ENCODE data around the gene CDH23.

Gene CDH23

DNA sequence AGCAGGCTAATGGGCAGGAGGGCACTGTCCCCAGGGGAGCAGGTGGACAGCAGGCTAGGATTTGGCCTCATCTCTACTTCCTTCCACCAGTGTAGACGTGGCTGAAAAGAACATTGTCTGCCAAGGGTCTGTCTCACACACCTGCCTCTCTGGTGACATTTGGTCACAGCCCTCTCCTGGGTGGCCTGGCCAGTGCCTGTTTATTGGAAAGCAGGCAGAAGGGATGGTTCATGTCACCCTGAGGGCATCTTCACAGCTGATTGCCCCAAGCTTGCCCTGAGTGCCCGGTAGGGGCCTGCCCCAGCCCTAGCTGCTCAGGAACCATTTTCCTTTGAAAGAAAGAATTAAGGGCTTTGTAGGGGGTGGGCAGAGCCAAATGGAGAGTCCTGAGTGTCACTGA, 184.2 kb downstream of the CDH23 start:
- TF ChIP-seq ESRRG (CRISPR knock-in tag; IDR thresholded peaks at IDR 0.05) (no peak), ZNF8 (CRISPR knock-in tag; IDR thresholded peaks at IDR 0.05) (no peak), ZNF70 (CRISPR knock-in tag; IDR thresholded peaks at IDR 0.05) (no peak), RARB (CRISPR knock-in tag; IDR thresholded peaks at IDR 0.05) (no peak), ZFP3 (CRISPR knock-in tag; IDR thresholded peaks at IDR 0.05) (no peak), ISL1 (CRISPR knock-in tag; IDR thresholded peaks at IDR 0.05) (no peak), OSR1 (CRISPR knock-in tag; IDR thresholded peaks at IDR 0.05) (no peak), CSDC2 (CRISPR knock-in tag; IDR thresholded peaks at IDR 0.05) (no peak), ARNTL (CRISPR knock-in tag; IDR thresholded peaks at IDR 0.05; ENCODE audit: borderline replicate concordance, low read depth) (no peak), ZFP30 (CRISPR knock-in tag; IDR thresholded peaks at IDR 0.05) (no peak), TOX (CRISPR knock-in tag; IDR thresholded peaks at IDR 0.05; ENCODE audit: borderline replicate concordance) (no peak), TCF4 (CRISPR knock-in tag; IDR thresholded peaks at IDR 0.05; ENCODE audit: borderline replicate concordance) (no peak), ZNF565 (CRISPR knock-in tag; conservative IDR thresholded peaks at IDR 0.05; ENCODE audit: low read depth) (no peak)
- TF ChIP-seq, protein P1, sequence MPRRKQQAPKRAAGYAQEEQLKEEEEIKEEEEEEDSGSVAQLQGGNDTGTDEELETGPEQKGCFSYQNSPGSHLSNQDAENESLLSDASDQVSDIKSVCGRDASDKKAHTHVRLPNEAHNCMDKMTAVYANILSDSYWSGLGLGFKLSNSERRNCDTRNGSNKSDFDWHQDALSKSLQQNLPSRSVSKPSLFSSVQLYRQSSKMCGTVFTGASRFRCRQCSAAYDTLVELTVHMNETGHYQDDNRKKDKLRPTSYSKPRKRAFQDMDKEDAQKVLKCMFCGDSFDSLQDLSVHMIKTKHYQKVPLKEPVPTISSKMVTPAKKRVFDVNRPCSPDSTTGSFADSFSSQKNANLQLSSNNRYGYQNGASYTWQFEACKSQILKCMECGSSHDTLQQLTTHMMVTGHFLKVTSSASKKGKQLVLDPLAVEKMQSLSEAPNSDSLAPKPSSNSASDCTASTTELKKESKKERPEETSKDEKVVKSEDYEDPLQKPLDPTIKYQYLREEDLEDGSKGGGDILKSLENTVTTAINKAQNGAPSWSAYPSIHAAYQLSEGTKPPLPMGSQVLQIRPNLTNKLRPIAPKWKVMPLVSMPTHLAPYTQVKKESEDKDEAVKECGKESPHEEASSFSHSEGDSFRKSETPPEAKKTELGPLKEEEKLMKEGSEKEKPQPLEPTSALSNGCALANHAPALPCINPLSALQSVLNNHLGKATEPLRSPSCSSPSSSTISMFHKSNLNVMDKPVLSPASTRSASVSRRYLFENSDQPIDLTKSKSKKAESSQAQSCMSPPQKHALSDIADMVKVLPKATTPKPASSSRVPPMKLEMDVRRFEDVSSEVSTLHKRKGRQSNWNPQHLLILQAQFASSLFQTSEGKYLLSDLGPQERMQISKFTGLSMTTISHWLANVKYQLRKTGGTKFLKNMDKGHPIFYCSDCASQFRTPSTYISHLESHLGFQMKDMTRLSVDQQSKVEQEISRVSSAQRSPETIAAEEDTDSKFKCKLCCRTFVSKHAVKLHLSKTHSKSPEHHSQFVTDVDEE (CRISPR knock-in tag; IDR thresholded peaks at IDR 0.05): no peak
- TF ChIP-seq, protein P2, sequence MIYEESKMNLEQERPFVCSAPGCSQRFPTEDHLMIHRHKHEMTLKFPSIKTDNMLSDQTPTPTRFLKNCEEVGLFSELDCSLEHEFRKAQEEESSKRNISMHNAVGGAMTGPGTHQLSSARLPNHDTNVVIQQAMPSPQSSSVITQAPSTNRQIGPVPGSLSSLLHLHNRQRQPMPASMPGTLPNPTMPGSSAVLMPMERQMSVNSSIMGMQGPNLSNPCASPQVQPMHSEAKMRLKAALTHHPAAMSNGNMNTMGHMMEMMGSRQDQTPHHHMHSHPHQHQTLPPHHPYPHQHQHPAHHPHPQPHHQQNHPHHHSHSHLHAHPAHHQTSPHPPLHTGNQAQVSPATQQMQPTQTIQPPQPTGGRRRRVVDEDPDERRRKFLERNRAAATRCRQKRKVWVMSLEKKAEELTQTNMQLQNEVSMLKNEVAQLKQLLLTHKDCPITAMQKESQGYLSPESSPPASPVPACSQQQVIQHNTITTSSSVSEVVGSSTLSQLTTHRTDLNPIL (CRISPR knock-in tag; IDR thresholded peaks at IDR 0.05; ENCODE audit: low read depth): no peak
- TF ChIP-seq, protein P3, sequence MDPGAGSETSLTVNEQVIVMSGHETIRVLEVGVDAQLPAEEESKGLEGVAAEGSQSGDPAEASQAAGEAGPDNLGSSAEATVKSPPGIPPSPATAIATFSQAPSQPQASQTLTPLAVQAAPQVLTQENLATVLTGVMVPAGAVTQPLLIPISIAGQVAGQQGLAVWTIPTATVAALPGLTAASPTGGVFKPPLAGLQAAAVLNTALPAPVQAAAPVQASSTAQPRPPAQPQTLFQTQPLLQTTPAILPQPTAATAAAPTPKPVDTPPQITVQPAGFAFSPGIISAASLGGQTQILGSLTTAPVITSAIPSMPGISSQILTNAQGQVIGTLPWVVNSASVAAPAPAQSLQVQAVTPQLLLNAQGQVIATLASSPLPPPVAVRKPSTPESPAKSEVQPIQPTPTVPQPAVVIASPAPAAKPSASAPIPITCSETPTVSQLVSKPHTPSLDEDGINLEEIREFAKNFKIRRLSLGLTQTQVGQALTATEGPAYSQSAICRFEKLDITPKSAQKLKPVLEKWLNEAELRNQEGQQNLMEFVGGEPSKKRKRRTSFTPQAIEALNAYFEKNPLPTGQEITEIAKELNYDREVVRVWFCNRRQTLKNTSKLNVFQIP (CRISPR knock-in tag; IDR thresholded peaks at IDR 0.05; ENCODE audit: borderline replicate concordance, low read depth): no peak
- TF ChIP-seq, protein P4, sequence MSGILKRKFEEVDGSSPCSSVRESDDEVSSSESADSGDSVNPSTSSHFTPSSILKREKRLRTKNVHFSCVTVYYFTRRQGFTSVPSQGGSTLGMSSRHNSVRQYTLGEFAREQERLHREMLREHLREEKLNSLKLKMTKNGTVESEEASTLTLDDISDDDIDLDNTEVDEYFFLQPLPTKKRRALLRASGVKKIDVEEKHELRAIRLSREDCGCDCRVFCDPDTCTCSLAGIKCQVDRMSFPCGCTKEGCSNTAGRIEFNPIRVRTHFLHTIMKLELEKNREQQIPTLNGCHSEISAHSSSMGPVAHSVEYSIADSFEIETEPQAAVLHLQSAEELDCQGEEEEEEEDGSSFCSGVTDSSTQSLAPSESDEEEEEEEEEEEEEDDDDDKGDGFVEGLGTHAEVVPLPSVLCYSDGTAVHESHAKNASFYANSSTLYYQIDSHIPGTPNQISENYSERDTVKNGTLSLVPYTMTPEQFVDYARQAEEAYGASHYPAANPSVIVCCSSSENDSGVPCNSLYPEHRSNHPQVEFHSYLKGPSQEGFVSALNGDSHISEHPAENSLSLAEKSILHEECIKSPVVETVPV (CRISPR knock-in tag; IDR thresholded peaks at IDR 0.05): no peak
- no peak for ATAC-seq

DNA sequence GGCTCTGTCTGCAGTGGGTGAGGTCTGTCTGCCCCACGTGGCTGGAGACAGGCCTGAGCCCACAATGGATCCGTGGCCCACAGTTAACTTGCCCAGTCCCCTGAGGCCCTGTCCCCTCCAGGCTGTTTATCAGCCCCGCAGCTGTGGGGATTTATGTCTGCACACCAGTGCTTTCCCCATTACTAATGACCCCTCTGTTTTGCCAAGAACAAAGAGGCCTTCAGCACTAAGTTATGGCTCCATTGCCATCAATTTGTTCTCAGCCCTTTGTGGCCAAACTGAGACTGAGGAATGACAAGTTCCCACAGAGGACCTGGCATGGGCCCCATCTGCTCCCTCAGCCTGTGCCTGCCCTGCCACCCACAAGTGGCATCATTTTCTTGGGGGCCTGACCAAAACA, 184.7 kb downstream of the CDH23 start:
- TF ChIP-seq RARB (CRISPR knock-in tag; IDR thresholded peaks at IDR 0.05) (no peak), PPARA (CRISPR knock-in tag; IDR thresholded peaks at IDR 0.05; ENCODE audit: borderline replicate concordance) (no peak), ZNF8 (CRISPR knock-in tag; IDR thresholded peaks at IDR 0.05) (no peak), ZFP30 (CRISPR knock-in tag; IDR thresholded peaks at IDR 0.05) (no peak), TCF4 (CRISPR knock-in tag; IDR thresholded peaks at IDR 0.05; ENCODE audit: borderline replicate concordance) (no peak), BACH2 (CRISPR knock-in tag; IDR thresholded peaks at IDR 0.05; ENCODE audit: borderline replicate concordance) (no peak), ARNTL (CRISPR knock-in tag; IDR thresholded peaks at IDR 0.05; ENCODE audit: borderline replicate concordance, low read depth) (no peak)
- TF ChIP-seq, protein P3 (CRISPR knock-in tag; IDR thresholded peaks at IDR 0.05; ENCODE audit: borderline replicate concordance, low read depth): no peak
- TF ChIP-seq, protein P5, sequence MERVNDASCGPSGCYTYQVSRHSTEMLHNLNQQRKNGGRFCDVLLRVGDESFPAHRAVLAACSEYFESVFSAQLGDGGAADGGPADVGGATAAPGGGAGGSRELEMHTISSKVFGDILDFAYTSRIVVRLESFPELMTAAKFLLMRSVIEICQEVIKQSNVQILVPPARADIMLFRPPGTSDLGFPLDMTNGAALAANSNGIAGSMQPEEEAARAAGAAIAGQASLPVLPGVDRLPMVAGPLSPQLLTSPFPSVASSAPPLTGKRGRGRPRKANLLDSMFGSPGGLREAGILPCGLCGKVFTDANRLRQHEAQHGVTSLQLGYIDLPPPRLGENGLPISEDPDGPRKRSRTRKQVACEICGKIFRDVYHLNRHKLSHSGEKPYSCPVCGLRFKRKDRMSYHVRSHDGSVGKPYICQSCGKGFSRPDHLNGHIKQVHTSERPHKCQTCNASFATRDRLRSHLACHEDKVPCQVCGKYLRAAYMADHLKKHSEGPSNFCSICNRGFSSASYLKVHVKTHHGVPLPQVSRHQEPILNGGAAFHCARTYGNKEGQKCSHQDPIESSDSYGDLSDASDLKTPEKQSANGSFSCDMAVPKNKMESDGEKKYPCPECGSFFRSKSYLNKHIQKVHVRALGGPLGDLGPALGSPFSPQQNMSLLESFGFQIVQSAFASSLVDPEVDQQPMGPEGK (CRISPR knock-in tag; IDR thresholded peaks at IDR 0.05; ENCODE audit: borderline replicate concordance): no peak
- ATAC-seq: no peak
